ENCODE data around the gene CUTA. TPM values are rescaled to one million over a fixed set of nuclear protein-coding genes. Genes with fewer than 3 reads are reported as not detected.
"Not testable (repeated sequence)": the region's sequence is repeated elsewhere in the genome, so short reads cannot be mapped to it uniquely, and the experiment has no call there.

The CUTA gene
- polyA plus RNA-seq, 1 donor from 2014 or later = 343 TPM

GRCh38 chr6:33372526-33373123, 45.3 kb downstream of the CUTA start:
- Histone ChIP-seq H3K4me2 (ENCODE audit: low read length) (no peak overlapping the region), H2AFZ (ENCODE audit: low read depth, low read length) (no peak overlapping the region)
- TF ChIP-seq, protein P1, sequence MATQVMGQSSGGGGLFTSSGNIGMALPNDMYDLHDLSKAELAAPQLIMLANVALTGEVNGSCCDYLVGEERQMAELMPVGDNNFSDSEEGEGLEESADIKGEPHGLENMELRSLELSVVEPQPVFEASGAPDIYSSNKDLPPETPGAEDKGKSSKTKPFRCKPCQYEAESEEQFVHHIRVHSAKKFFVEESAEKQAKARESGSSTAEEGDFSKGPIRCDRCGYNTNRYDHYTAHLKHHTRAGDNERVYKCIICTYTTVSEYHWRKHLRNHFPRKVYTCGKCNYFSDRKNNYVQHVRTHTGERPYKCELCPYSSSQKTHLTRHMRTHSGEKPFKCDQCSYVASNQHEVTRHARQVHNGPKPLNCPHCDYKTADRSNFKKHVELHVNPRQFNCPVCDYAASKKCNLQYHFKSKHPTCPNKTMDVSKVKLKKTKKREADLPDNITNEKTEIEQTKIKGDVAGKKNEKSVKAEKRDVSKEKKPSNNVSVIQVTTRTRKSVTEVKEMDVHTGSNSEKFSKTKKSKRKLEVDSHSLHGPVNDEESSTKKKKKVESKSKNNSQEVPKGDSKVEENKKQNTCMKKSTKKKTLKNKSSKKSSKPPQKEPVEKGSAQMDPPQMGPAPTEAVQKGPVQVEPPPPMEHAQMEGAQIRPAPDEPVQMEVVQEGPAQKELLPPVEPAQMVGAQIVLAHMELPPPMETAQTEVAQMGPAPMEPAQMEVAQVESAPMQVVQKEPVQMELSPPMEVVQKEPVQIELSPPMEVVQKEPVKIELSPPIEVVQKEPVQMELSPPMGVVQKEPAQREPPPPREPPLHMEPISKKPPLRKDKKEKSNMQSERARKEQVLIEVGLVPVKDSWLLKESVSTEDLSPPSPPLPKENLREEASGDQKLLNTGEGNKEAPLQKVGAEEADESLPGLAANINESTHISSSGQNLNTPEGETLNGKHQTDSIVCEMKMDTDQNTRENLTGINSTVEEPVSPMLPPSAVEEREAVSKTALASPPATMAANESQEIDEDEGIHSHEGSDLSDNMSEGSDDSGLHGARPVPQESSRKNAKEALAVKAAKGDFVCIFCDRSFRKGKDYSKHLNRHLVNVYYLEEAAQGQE (IDR thresholded peaks at IDR 0.05; ENCODE audit: borderline replicate concordance) = no peak
- TF ChIP-seq MXI1 (conservative IDR thresholded peaks at IDR 0.05; ENCODE audit: poor library complexity, severe bottlenecking) (no peak), TAF1 (IDR thresholded peaks at IDR 0.05; ENCODE audit: low read depth) (no peak), RAD21 (conservative IDR thresholded peaks at IDR 0.05) (no peak), EZH2 (IDR thresholded peaks at IDR 0.05; ENCODE audit: borderline replicate concordance, insufficient read depth, low read length, poor library complexity, severe bottlenecking) (no peak), POLR2AphosphoS5 (IDR thresholded peaks at IDR 0.05) (no peak), SMC3 (conservative IDR thresholded peaks at IDR 0.05; ENCODE audit: poor library complexity) (no peak), EP300 (conservative IDR thresholded peaks at IDR 0.05; ENCODE audit: poor library complexity, severe bottlenecking) (no peak)
- TF ChIP-seq, protein P2, sequence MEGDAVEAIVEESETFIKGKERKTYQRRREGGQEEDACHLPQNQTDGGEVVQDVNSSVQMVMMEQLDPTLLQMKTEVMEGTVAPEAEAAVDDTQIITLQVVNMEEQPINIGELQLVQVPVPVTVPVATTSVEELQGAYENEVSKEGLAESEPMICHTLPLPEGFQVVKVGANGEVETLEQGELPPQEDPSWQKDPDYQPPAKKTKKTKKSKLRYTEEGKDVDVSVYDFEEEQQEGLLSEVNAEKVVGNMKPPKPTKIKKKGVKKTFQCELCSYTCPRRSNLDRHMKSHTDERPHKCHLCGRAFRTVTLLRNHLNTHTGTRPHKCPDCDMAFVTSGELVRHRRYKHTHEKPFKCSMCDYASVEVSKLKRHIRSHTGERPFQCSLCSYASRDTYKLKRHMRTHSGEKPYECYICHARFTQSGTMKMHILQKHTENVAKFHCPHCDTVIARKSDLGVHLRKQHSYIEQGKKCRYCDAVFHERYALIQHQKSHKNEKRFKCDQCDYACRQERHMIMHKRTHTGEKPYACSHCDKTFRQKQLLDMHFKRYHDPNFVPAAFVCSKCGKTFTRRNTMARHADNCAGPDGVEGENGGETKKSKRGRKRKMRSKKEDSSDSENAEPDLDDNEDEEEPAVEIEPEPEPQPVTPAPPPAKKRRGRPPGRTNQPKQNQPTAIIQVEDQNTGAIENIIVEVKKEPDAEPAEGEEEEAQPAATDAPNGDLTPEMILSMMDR (IDR thresholded peaks at IDR 0.05; ENCODE audit: poor library complexity, severe bottlenecking) = no peak

DNA sequence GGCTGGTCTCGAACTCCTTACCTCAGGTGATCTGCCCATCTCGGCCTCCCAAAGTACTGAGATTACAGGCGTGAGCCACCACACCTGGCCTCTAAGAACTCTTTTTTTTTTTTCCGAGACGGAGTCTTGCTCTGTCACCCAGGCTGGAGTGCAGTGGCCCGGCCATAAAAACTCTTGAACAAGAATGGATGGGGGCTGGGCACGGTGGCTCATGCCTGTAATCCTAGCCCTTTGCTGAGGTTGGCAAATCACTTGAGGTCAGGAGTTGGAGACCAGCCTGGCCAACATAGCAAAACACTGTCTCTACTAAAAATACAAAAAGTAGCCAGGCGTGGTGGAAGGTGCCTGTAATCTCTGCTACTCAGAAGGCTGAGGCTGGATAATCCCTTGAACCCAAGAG, 46.0 kb downstream of the CUTA start:
- not testable (repeated sequence) for H2AFZ ChIP-seq (ENCODE audit: low read depth, low read length); H3K36me3 ChIP-seq (ENCODE audit: insufficient read depth, low read length); H3K9me2 ChIP-seq (ENCODE audit: insufficient read depth, low read length); H3K4me3 ChIP-seq (ENCODE audit: low read length); H3K27ac ChIP-seq (ENCODE audit: low read length); H3F3A ChIP-seq (ENCODE audit: insufficient read depth, low read length, poor library complexity, severe bottlenecking); H3K9me3 ChIP-seq (ENCODE audit: low read length); H3K79me2 ChIP-seq (replicated peaks; ENCODE audit: insufficient read depth, low read length); H3K4me2 ChIP-seq (ENCODE audit: low read length); H4K20me1 ChIP-seq (ENCODE audit: insufficient read depth); H3K27me3 ChIP-seq (ENCODE audit: insufficient read depth, low read depth, low read length); H3K9ac ChIP-seq (ENCODE audit: low read length)

More at GRCh38 chr6:33372526-33373123, 45.3 kb downstream of the CUTA start:
- Histone ChIP-seq H3K79me2 (replicated peaks; ENCODE audit: insufficient read depth, low read length) (no peaks in the 10 kb centered on the region), H3F3A (ENCODE audit: insufficient read depth, low read length, poor library complexity, severe bottlenecking) (no peaks in the 10 kb centered on the region), H3K27ac (ENCODE audit: low read length) (no peak overlapping the region), H3K9me2 (ENCODE audit: insufficient read depth, low read length) (no peaks in the 10 kb centered on the region), H3K9me3 (ENCODE audit: low read length) (no peaks in the 10 kb centered on the region), H3K27me3 (ENCODE audit: insufficient read depth, low read depth, low read length) (no peaks in the 10 kb centered on the region), H3K4me3 (ENCODE audit: low read length) (no peak overlapping the region), H3K9ac (ENCODE audit: low read length) (no peak overlapping the region), H4K20me1 (ENCODE audit: insufficient read depth) (no peaks in the 10 kb centered on the region), H3K36me3 (ENCODE audit: insufficient read depth, low read length) (no peaks in the 10 kb centered on the region)

GRCh38 chr6:33367715-33368025, 50.2 kb downstream of the CUTA start:
- not testable (repeated sequence) for H3K9me2 ChIP-seq (ENCODE audit: insufficient read depth, low read length); H3K9ac ChIP-seq (ENCODE audit: low read length); H3K79me2 ChIP-seq (replicated peaks; ENCODE audit: insufficient read depth, low read length); H3K9me3 ChIP-seq (ENCODE audit: low read length); H3K27me3 ChIP-seq (ENCODE audit: insufficient read depth, low read depth, low read length); H3K4me2 ChIP-seq (ENCODE audit: low read length); H2AFZ ChIP-seq (ENCODE audit: low read depth, low read length); H3F3A ChIP-seq (ENCODE audit: insufficient read depth, low read length, poor library complexity, severe bottlenecking); H3K27ac ChIP-seq (ENCODE audit: low read length); H3K36me3 ChIP-seq (ENCODE audit: insufficient read depth, low read length); H3K4me3 ChIP-seq (ENCODE audit: low read length); H4K20me1 ChIP-seq (ENCODE audit: insufficient read depth)
